HepG2 (cell line): Measurements from ENCODE around the gene VAMP8. TPM values are rescaled to one million over a fixed set of nuclear protein-coding genes. Genes with fewer than 3 reads are reported as not detected.

Experiments used
- DZIP1 ChIP-seq: sonication (generic); formaldehyde crosslinking; IDR thresholded peaks from 2 replicates; pipeline ENCODE4 v1.5.0; 2020; ENCODE audit warnings: mild to moderate bottlenecking, missing genetic modification reagents
- ELK4 ChIP-seq: sonication (generic); formaldehyde crosslinking; IDR thresholded peaks from 2 replicates; pipeline ENCODE4 v1.9.0; 2021; ENCODE audit warnings: missing genetic modification reagents, borderline replicate concordance
- GABPB1 ChIP-seq: IDR thresholded peaks from 2 replicates; pipeline ENCODE4 v1.6.1; 2016; ENCODE audit warnings: mild to moderate bottlenecking, missing genetic modification reagents, moderate library complexity, missing compliant biosample characterization
- KLF6 ChIP-seq: IDR thresholded peaks from 2 replicates; pipeline ENCODE4 v1.8.0; 2016; ENCODE audit warnings: missing biosample characterization, missing genetic modification reagents
- PREB ChIP-seq: sonication (generic); formaldehyde crosslinking; IDR thresholded peaks from 2 replicates; pipeline ENCODE4 v1.4.0; 2020; ENCODE audit warnings: missing genetic modification reagents
- RELA ChIP-seq: sonication (generic); formaldehyde crosslinking; IDR thresholded peaks from 2 replicates; pipeline ENCODE4 v1.4.0; 2020; ENCODE audit warnings: missing genetic modification reagents
- REST ChIP-seq, 2 experiments: IDR thresholded peaks; 2 replicates each; pipeline ENCODE4 v1.6.1; 2011 to 2012; ENCODE audit warnings: low read length in 2 of 2, borderline replicate concordance in 1 of 2, low read depth in 1 of 2, mild to moderate bottlenecking in 1 of 2, moderate library complexity in 1 of 2
- SMAD3 ChIP-seq: sonication (generic); formaldehyde crosslinking; IDR thresholded peaks from 2 replicates; pipeline ENCODE4 v1.4.0; 2020; ENCODE audit warnings: missing genetic modification reagents
- TCF7 ChIP-seq: sonication (generic); IDR thresholded peaks from 2 replicates; pipeline ENCODE4 v1.6.1; 2016; ENCODE audit warnings: antibody characterized with exemption, low read depth
- ZFP36L2 ChIP-seq: sonication (generic); formaldehyde crosslinking; IDR thresholded peaks from 2 replicates; pipeline ENCODE4 v1.4.0; 2020; ENCODE audit warnings: missing genetic modification reagents
- ZNF10 ChIP-seq: sonication (generic); formaldehyde crosslinking; IDR thresholded peaks from 2 replicates; pipeline ENCODE4 v1.4.0; 2020; ENCODE audit warnings: mild to moderate bottlenecking, low read depth, missing genetic modification reagents, borderline replicate concordance
- ZNF614 ChIP-seq: IDR thresholded peaks from 2 replicates; pipeline ENCODE4 v1.6.1; 2018; ENCODE audit warnings: missing biosample characterization, missing genetic modification reagents, inconsistent platforms, borderline replicate concordance
- ZNF747 ChIP-seq: sonication (generic); formaldehyde crosslinking; IDR thresholded peaks from 2 replicates; pipeline ENCODE4 v1.8.1; 2023; ENCODE audit warnings: missing genetic modification reagents, mild to moderate bottlenecking, borderline replicate concordance
- ZNF781 ChIP-seq: sonication (generic); formaldehyde crosslinking; IDR thresholded peaks from 2 replicates; pipeline ENCODE4 v1.5.1; 2020; ENCODE audit warnings: borderline replicate concordance, mild to moderate bottlenecking, missing genetic modification reagents; ENCODE audit errors: not compliant biosample characterization
- polyA plus RNA-seq, 8 experiments: library from polyadenylated mRNA; depleted of rRNA in 3 of 8; stranded (reverse) in 7 of 8; unstranded in 1 of 8; fragments of >200 nt; fragmentation: Illumina TruSeq in 4 of 8; extraction: Trizol in 4 of 8; gene quantifications; 2 replicates each; pipeline versions ENCODE4 v1.2.1 to v1.2.3, GENCODE V29; 2011 to 2016; ENCODE audit warnings: low read depth in 4 of 8, missing spikeins in 1 of 8, mixed read lengths in 1 of 8; ENCODE audit not compliant: insufficient read depth in 1 of 8
- total RNA-seq, 5 experiments: library from RNA; depleted of rRNA; stranded (reverse); fragments of >200 nt; fragmentation: Illumina TruSeq; extraction: Trizol; gene quantifications; 2 replicates each; pipeline ENCODE4 v1.2.3, GENCODE V29; 2016; ENCODE audit warnings: low read depth in 1 of 5

The VAMP8 gene
- total and polyA plus RNA-seq, 2 of the 13 experiments (the other 11 are each of a cell fraction or from before 2014, with no cell fraction given): 83.3 to 157 TPM

- TF ChIP-seq REST (IDR thresholded peaks at IDR 0.05; ENCODE audit: borderline replicate concordance in 1 of 2, low read depth in 1 of 2, low read length in 2 of 2) (peak in 1 of 2 experiments; percentile 60; a peak in 1 of 4 replicates), ZFP36L2 (CRISPR knock-in tag) (0 out of 2 replicates have a peak, but pooled peaks have one; percentile 70), TCF7 (no peak), GABPB1 (CRISPR knock-in tag) (peak; percentile 99), DZIP1 (CRISPR knock-in tag) (peak; percentile 67; the same call in 1 of the 2 replicates), ZNF10 (CRISPR knock-in tag) (no peak), ZNF747 (CRISPR knock-in tag) (peak; percentile 73; the same call in 1 of the 2 replicates), RELA (CRISPR knock-in tag) (no peak; the same call in 1 of the 2 replicates), PREB (CRISPR knock-in tag) (0 out of 2 replicates have a peak, but pooled peaks have one; percentile 55), SMAD3 (CRISPR knock-in tag) (no peak), ZNF614 (CRISPR knock-in tag) (no peak; the same call in none of the 2 replicates), ELK4 (CRISPR knock-in tag) (peak; percentile 86; the same call in 1 of the 2 replicates), ZNF781 (CRISPR knock-in tag) (no peak), KLF6 (CRISPR knock-in tag) (peak; percentile 97)
These were observed 34.6 kb downstream of the VAMP8 start, which contains the start of gene C2orf68 (continued) for GRCh38 chr2:85611705-85612587.
